Endothelial cell of umbilical vein (primary cell): ENCODE data around the gene STAU1. TPM values are rescaled to one million over a fixed set of nuclear protein-coding genes. Genes with fewer than 3 reads are reported as not detected.

Experiments used
- BruUV-seq: library from RNA; stranded (reverse); fragments of 400-500 nt; replicated peaks from 2 replicates; lab custom pipeline; 2021; lab: Mats Ljungman, UMichigan
- CTCF ChIA-PET: fragments of 300-600, 350-600 bp; sonication (Branson Sonifier 250); formaldehyde crosslinking; loops from one replicate; lab custom pipeline; 2021; ENCODE audit warnings: antibody characterized with exemption, inconsistent platforms; lab: Charles Lee
- POLR2A ChIA-PET: fragments of 300-600, 350-600 bp; sonication (Branson Sonifier 250); formaldehyde crosslinking; loops from one replicate; lab custom pipeline; 2021; ENCODE audit warnings: antibody characterized with exemption, inconsistent platforms; lab: Charles Lee
- DNase-seq: peaks from one replicate; pipeline ENCODE4 v3.0.0-alpha.2; 2011; ENCODE audit warnings: low read depth, low spot score
- FAIRE-seq: peaks from 2 replicates; lab custom pipeline; 2011; peaks lifted over from hg19 to GRCh38; lab: Jason Lieb, UNC
- H2AFZ ChIP-seq: 2 replicates; pipeline ENCODE4 v1.6.0; 2012; ENCODE audit warnings: low read depth, low read length, control low read depth, inconsistent platforms
- H3K27ac ChIP-seq: 2 replicates; pipeline ENCODE4 v1.5.1; 2011; ENCODE audit warnings: low read depth, mild to moderate bottlenecking, control low read depth, low read length, moderate library complexity; ENCODE audit not compliant: insufficient read depth
- H3K27me3 ChIP-seq, 2 experiments: 2 replicates each; pipeline versions ENCODE4 v1.6.0 to v1.6.1; 2011; ENCODE audit warnings: low read length in 2 of 2, mixed read lengths in 1 of 2; ENCODE audit not compliant: control insufficient read depth in 2 of 2, insufficient read depth in 2 of 2
- H3K36me3 ChIP-seq, 2 experiments: 2 replicates in 1 of 2; 3 replicates in 1 of 2; pipeline ENCODE4 v1.5.1; 2011; ENCODE audit warnings: low read length in 2 of 2, mild to moderate bottlenecking in 1 of 2, moderate library complexity in 1 of 2; ENCODE audit not compliant: control insufficient read depth in 2 of 2, insufficient read depth in 2 of 2; ENCODE audit errors: extremely low read depth in 1 of 2
- H3K4me1 ChIP-seq: 3 replicates; pipeline ENCODE4 v1.5.1; 2011; ENCODE audit warnings: mild to moderate bottlenecking, low read length; ENCODE audit not compliant: control insufficient read depth, insufficient read depth; ENCODE audit errors: extremely low read depth
- H3K4me2 ChIP-seq: 2 replicates; pipeline ENCODE4 v1.6.1; 2011; ENCODE audit warnings: low read length, control low read depth, mixed read lengths; ENCODE audit not compliant: insufficient read depth
- H3K4me3 ChIP-seq, 3 experiments: fragments of 200-600 bp in 1 of 3; sonication (generic), shearing (Covaris generic) in 1 of 3; replicated peaks in 1 of 3; 2 replicates each; pipeline ENCODE4 v1.5.1; 2011 to 2016; ENCODE audit warnings: control low read depth in 3 of 3, low read length in 3 of 3, mild to moderate bottlenecking in 2 of 3, inconsistent platforms in 1 of 3, low read depth in 1 of 3, moderate library complexity in 1 of 3; ENCODE audit not compliant: insufficient read depth in 1 of 3
- H3K79me2 ChIP-seq: 2 replicates; pipeline ENCODE4 v1.6.0; 2012; ENCODE audit warnings: low read length, inconsistent platforms; ENCODE audit not compliant: control insufficient read depth, insufficient read depth
- H3K9ac ChIP-seq: replicated peaks from 2 replicates; pipeline ENCODE3; 2011; ENCODE audit warnings: low read length, control low read depth; ENCODE audit not compliant: insufficient read depth; ENCODE audit errors: extremely low read depth
- H3K9me1 ChIP-seq: replicated peaks from 3 replicates; pipeline ENCODE4 v1.6.0; 2011; ENCODE audit warnings: mild to moderate bottlenecking, low read length; ENCODE audit not compliant: control insufficient read depth, insufficient read depth; ENCODE audit errors: extremely low read depth
- H3K9me3 ChIP-seq: replicated peaks from 2 replicates; pipeline ENCODE4 v1.5.1; 2012; ENCODE audit warnings: low read length, inconsistent platforms; ENCODE audit not compliant: control insufficient read depth, insufficient read depth
- H4K20me1 ChIP-seq: replicated peaks from 2 replicates; pipeline ENCODE3; 2011; ENCODE audit warnings: mild to moderate bottlenecking, low read length; ENCODE audit not compliant: control insufficient read depth, insufficient read depth; ENCODE audit errors: extremely low read depth
- CTCF ChIP-seq, 2 donors: IDR thresholded peaks; 1 replicate in 1 of 2; 2 replicates in 1 of 2; pipeline ENCODE4 v1.5.1; 2011; ENCODE audit warnings: low read length in 2 of 2, mild to moderate bottlenecking in 2 of 2, moderate library complexity in 2 of 2, control low read depth in 1 of 2, inconsistent platforms in 1 of 2, low read depth in 1 of 2; ENCODE audit not compliant: insufficient read depth in 1 of 2; ENCODE audit errors: extremely low read depth in 1 of 2
- EZH2 ChIP-seq: IDR thresholded peaks from 2 replicates; pipeline ENCODE4 v1.6.1; 2012; ENCODE audit warnings: borderline replicate concordance, low read depth, mild to moderate bottlenecking, moderate library complexity, low read length, inconsistent platforms; ENCODE audit not compliant: severe bottlenecking
- FOS ChIP-seq: IDR thresholded peaks from 2 replicates; pipeline ENCODE4 v1.6.1; 2011; ENCODE audit warnings: mild to moderate bottlenecking, low read length, moderate library complexity, borderline replicate concordance; ENCODE audit not compliant: insufficient read depth
- GATA2 ChIP-seq: IDR thresholded peaks from 2 replicates; pipeline ENCODE4 v1.7.0; 2011; ENCODE audit warnings: low read depth, mild to moderate bottlenecking, moderate library complexity, mixed read lengths, low read length; ENCODE audit not compliant: insufficient read length, insufficient read depth
- MAX ChIP-seq: IDR thresholded peaks from 2 replicates; pipeline ENCODE4 v1.6.1; 2011; ENCODE audit not compliant: insufficient read depth, insufficient read length
- MYC ChIP-seq: IDR thresholded peaks from one replicate; pipeline ENCODE4 v1.6.1; 2011; ENCODE audit warnings: mild to moderate bottlenecking, low read depth, low read length
- POLR2A ChIP-seq: IDR thresholded peaks from 2 replicates; pipeline ENCODE4 v1.6.1; 2012; ENCODE audit warnings: low read depth, mild to moderate bottlenecking, control low read depth, low read length
- POLR2AphosphoS5 ChIP-seq: IDR thresholded peaks from 2 replicates; pipeline ENCODE4 v1.6.1; 2012; ENCODE audit warnings: low read depth, mild to moderate bottlenecking, control low read depth, low read length, moderate library complexity; ENCODE audit not compliant: insufficient read depth
- dilution Hi-C: fragments of 300-500 bp; cut with MboI; formaldehyde crosslinking; loops from one replicate; pipeline ENCODE4 v1.15.0; 2019; ENCODE audit warnings: low sequenced_read_pairs; ENCODE audit not compliant: extremely low pct_ligation_motif_present
- intact Hi-C: fragments of 100-400 bp; cut with micrococcal nuclease; formaldehyde crosslinking; loops from one replicate; pipeline ENCODE4 v1.10.0; 2022
- polyA plus RNA-seq, 4 experiments: library from polyadenylated mRNA; depleted of rRNA in 3 of 4; stranded (reverse) in 3 of 4; unstranded in 1 of 4; fragments of >200 nt; gene quantifications; 2 replicates each; pipeline versions ENCODE4 v1.2.1 to v1.2.3, GENCODE V29; 2011 to 2012; ENCODE audit warnings: missing spikeins in 1 of 4
- total RNA-seq: library from RNA; stranded (reverse); gene quantifications from 2 replicates; pipeline ENCODE4 v1.2.3, GENCODE V29; 2021

Gene STAU1
- total and polyA plus RNA-seq, 2 donors (not counting 3 experiments of a cell fraction or from before 2014, with no cell fraction given) = 53.1 to 98.1 TPM

GRCh38 chr20:49210757-49211110, 22.6 kb upstream of the STAU1 start:
- H3K9me1 ChIP-seq = no peaks in the 10 kb centered on the region
- intact Hi-C loops = no loop called here
- no peak for TF ChIP-seq POLR2A
- TF ChIP-seq GATA2 = no peak
- TF ChIP-seq MYC = no peak
- TF ChIP-seq POLR2AphosphoS5 = no peak
- TF ChIP-seq MAX = no peak
- no peak for TF ChIP-seq EZH2
- TF ChIP-seq CTCF (IDR thresholded peaks at IDR 0.05; ENCODE audit: extremely low read depth in 1 of 2, insufficient read depth in 1 of 2, low read depth in 1 of 2, low read length in 2 of 2) = no peak
- TF ChIP-seq FOS = no peak
- no peaks in the 10 kb centered on the region for H3K36me3 ChIP-seq
- dilution Hi-C loops = no loop called here
- no peak overlapping the region for H3K27ac ChIP-seq
- FAIRE-seq (no peak), DNase-seq (no peak)
- no peak overlapping the region for H3K9ac ChIP-seq
- H3K79me2 ChIP-seq = no peaks in the 10 kb centered on the region
- H3K9me3 ChIP-seq = no peaks in the 10 kb centered on the region
- no peak overlapping the region for H2AFZ ChIP-seq
- H3K4me1 ChIP-seq = no peaks in the 10 kb centered on the region
- no peak overlapping the region for H3K4me2 ChIP-seq
- no peaks in the 10 kb centered on the region for H4K20me1 ChIP-seq
- CTCF ChIA-PET = no interaction called here
- no TSS peak for BruUV-seq
- H3K27me3 ChIP-seq = no peaks in the 10 kb centered on the region
- no peak overlapping the region for H3K4me3 ChIP-seq
- POLR2A ChIA-PET = no interaction called here
